Osteoblast (primary cell): ENCODE results near the gene SYT6. TPM values are rescaled to one million over a fixed set of nuclear protein-coding genes. Genes with fewer than 3 reads are reported as not detected.
"Not testable (repeated sequence)": the region's sequence is repeated elsewhere in the genome, so short reads cannot be mapped to it uniquely, and the experiment has no call there.

Source experiments
- DNase-seq: peaks from one replicate; pipeline ENCODE4 v3.0.0; 2011; ENCODE audit warnings: low spot score, mixed read lengths; ENCODE audit not compliant: insufficient read length; ENCODE audit errors: missing footprints
- H2AFZ ChIP-seq: 2 replicates; pipeline ENCODE4 v1.6.0; 2011; ENCODE audit warnings: mild to moderate bottlenecking, low read length
- H3K27ac ChIP-seq: 2 replicates; pipeline ENCODE4 v1.5.1; 2011; ENCODE audit warnings: mild to moderate bottlenecking, low read depth, low read length, moderate library complexity
- H3K27me3 ChIP-seq: 2 replicates; pipeline ENCODE4 v1.6.0; 2012; ENCODE audit warnings: mild to moderate bottlenecking, control low read depth, inconsistent platforms, low read length, moderate library complexity; ENCODE audit not compliant: insufficient read depth
- H3K36me3 ChIP-seq: 2 replicates; pipeline ENCODE4 v1.5.1; 2011; ENCODE audit warnings: mild to moderate bottlenecking, low read length, control low read depth, moderate library complexity; ENCODE audit not compliant: insufficient read depth
- H3K4me1 ChIP-seq: 2 replicates; pipeline ENCODE4 v1.5.1; 2011; ENCODE audit warnings: mild to moderate bottlenecking, low read length, control low read depth, moderate library complexity; ENCODE audit not compliant: insufficient read depth
- H3K4me2 ChIP-seq: 2 replicates; pipeline ENCODE4 v1.6.0; 2011; ENCODE audit warnings: mild to moderate bottlenecking, low read length; ENCODE audit not compliant: insufficient read depth
- H3K4me3 ChIP-seq: fragments of 200-600 bp; sonication (generic); 3 replicates; pipeline ENCODE4 v1.5.1; 2012; ENCODE audit warnings: mild to moderate bottlenecking, low read length, inconsistent platforms; ENCODE audit not compliant: insufficient read depth
- H3K79me2 ChIP-seq: 2 replicates; pipeline ENCODE4 v1.6.0; 2012; ENCODE audit warnings: mild to moderate bottlenecking, low read length, control low read depth, inconsistent platforms; ENCODE audit not compliant: insufficient read depth
- H3K9me3 ChIP-seq: 2 replicates; pipeline ENCODE4 v1.5.1; 2011; ENCODE audit warnings: low read depth, low read length, control low read depth
- H4K20me1 ChIP-seq: 2 replicates; pipeline ENCODE4 v1.6.0; 2012; ENCODE audit warnings: mild to moderate bottlenecking, low read length, control low read depth; ENCODE audit not compliant: insufficient read depth
- total RNA-seq: library from RNA; depleted of rRNA; stranded (reverse); fragments of >200 nt; gene quantifications from 2 replicates; pipeline ENCODE4 v1.2.3, GENCODE V29; 2012
- TF ChIP-seq, protein P1 (sequence below): IDR thresholded peaks from 2 replicates; pipeline ENCODE4 v1.5.1; 2011; ENCODE audit warnings: mild to moderate bottlenecking, low read depth, low read length, moderate library complexity; ENCODE audit errors: extremely low read depth

SYT6 gene
- total RNA-seq, 1 donor: 0.36 TPM

- DNase-seq: no peak
- H3K79me2 ChIP-seq: no peaks in the 10 kb centered on the region
- no peak overlapping the region for H3K27ac ChIP-seq
- H3K27me3 ChIP-seq: peaks cover 14% of the 10 kb centered on the region
- H3K4me2 ChIP-seq: no peak overlapping the region
- no peak overlapping the region for H2AFZ ChIP-seq
- no peak overlapping the region for H3K4me3 ChIP-seq
- TF ChIP-seq, protein P1, sequence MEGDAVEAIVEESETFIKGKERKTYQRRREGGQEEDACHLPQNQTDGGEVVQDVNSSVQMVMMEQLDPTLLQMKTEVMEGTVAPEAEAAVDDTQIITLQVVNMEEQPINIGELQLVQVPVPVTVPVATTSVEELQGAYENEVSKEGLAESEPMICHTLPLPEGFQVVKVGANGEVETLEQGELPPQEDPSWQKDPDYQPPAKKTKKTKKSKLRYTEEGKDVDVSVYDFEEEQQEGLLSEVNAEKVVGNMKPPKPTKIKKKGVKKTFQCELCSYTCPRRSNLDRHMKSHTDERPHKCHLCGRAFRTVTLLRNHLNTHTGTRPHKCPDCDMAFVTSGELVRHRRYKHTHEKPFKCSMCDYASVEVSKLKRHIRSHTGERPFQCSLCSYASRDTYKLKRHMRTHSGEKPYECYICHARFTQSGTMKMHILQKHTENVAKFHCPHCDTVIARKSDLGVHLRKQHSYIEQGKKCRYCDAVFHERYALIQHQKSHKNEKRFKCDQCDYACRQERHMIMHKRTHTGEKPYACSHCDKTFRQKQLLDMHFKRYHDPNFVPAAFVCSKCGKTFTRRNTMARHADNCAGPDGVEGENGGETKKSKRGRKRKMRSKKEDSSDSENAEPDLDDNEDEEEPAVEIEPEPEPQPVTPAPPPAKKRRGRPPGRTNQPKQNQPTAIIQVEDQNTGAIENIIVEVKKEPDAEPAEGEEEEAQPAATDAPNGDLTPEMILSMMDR: no peak
- H3K9me3 ChIP-seq: peaks cover 7% of the 10 kb centered on the region
- H3K36me3 ChIP-seq: no peaks in the 10 kb centered on the region
- H3K4me1 ChIP-seq: no peaks in the 10 kb centered on the region
- H4K20me1 ChIP-seq: no peaks in the 10 kb centered on the region
Measured at GRCh38 chr1:114076308-114076707, 77.4 kb downstream of the SYT6 start.

DNA sequence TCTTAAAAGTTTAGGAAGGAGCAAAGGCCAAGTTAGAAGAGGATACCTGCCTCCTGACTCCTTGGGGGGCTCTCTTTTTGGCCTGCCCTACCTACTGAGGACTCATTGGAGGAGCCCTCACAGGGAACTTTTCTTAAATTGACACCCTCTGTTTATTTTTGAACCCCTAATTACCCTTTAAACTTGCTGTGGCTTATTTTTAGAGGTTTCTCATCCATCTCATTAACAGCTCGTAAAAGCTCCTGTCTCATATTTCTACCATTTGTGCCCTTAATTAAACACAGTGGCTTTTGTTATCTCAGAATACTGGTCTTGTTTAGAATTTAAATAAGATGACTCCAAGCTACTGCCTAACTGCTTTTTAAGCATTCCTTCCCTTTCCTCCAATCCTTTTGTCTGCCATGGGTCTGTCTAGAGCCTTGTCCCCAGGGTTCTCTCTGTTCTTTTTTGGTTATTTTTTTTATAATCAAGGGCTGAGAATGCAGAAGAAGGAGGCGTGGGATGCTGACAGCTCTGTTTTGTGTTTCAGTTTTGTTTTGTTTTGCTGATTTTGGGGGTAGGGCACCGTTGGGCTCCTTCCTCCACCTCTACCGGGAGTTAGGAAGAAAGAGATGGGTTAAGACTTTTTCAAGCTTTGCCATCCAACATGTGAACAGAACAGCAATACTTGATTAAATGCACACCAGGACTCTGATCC lies 78.0 kb downstream of the SYT6 start:
- TF ChIP-seq, protein P1: no peak

GRCh38 chr1:114075105-114075504 lies 78.6 kb downstream of the SYT6 start:
- Histone ChIP-seq H3K36me3 (no peaks in the 10 kb centered on the region), H3K4me1 (no peaks in the 10 kb centered on the region), H2AFZ (no peak overlapping the region), H3K27ac (no peak overlapping the region), H3K27me3 (peaks cover 9% of the 10 kb centered on the region), H3K79me2 (no peaks in the 10 kb centered on the region), H4K20me1 (no peaks in the 10 kb centered on the region), H3K4me2 (no peak overlapping the region), H3K9me3 (peaks cover 7% of the 10 kb centered on the region), H3K4me3 (no peak overlapping the region)
- TF ChIP-seq, protein P1: no peak
- no peak for DNase-seq

More for the DNA sequence above, 78.0 kb downstream of the SYT6 start:
- no peaks in the 10 kb centered on the region for H3K4me1 ChIP-seq
- H3K4me2 ChIP-seq: no peak overlapping the region
- H3K4me3 ChIP-seq: no peak overlapping the region
- H3K9me3 ChIP-seq: peaks cover 7% of the 10 kb centered on the region
- no peak overlapping the region for H2AFZ ChIP-seq
- no peak overlapping the region for H3K27ac ChIP-seq
- H3K79me2 ChIP-seq: no peaks in the 10 kb centered on the region
- no peaks in the 10 kb centered on the region for H4K20me1 ChIP-seq
- H3K36me3 ChIP-seq: no peaks in the 10 kb centered on the region
- peak; percentile 29 for DNase-seq
- H3K27me3 ChIP-seq: peaks cover 13% of the 10 kb centered on the region

- Histone ChIP-seq H3K27me3 (peaks cover 7% of the 10 kb centered on the region), H2AFZ (no peak overlapping the region), H3K79me2 (no peaks in the 10 kb centered on the region), H3K36me3 (no peaks in the 10 kb centered on the region), H3K4me2 (no peak overlapping the region), H4K20me1 (no peaks in the 10 kb centered on the region), H3K4me1 (no peaks in the 10 kb centered on the region), H3K4me3 (no peak overlapping the region), H3K9me3 (peaks cover 7% of the 10 kb centered on the region), H3K27ac (no peak overlapping the region)
- TF ChIP-seq, protein P1: no peak
- DNase-seq: no peak
Measured at GRCh38 chr1:114072246-114072645, 81.4 kb downstream of the SYT6 start.

DNA sequence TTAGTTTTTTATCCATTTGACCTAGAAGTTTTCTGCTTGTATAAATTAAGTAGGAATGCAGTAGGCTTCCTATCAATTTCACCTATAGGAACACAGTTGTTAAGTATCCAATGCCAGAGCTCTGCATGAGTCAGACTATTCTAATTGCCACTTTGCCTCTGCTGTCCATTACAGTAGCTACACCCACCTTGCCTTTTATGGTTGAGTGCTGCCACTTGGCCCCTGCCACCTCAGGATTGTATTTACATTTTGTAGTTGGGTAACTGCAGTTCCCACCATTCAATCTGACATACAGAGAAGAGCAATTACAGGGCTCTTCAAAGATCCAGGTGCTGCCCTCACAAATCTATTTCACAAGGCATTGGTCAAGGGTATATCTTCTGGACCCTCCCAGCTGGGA lies 83.9 kb downstream of the SYT6 start:
- H3K79me2 ChIP-seq, DNase-seq, H3K9me3 ChIP-seq, H2AFZ ChIP-seq, H3K36me3 ChIP-seq, H3K4me1 ChIP-seq, H4K20me1 ChIP-seq, H3K27me3 ChIP-seq, H3K4me3 ChIP-seq, H3K4me2 ChIP-seq, H3K27ac ChIP-seq: not testable (repeated sequence)

DNA sequence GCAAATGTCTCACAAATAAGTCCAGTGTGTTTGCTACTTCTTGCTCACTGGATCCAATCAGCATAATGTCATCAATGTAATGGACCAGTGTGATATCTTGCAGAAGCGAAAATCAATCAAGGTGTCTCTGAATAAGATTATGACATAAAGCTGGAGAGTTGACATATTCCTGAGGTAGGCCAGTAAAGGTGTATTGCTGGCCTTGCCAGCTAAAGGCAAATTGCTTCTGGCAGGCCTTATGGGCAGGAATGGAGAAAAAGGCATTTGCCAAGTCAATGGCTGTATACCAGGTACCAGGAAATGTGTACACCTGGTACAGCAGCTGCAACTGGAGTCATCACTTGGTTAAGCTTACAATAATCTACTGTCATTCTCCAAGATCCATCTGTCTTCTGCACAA lies 85.0 kb downstream of the SYT6 start:
- not testable (repeated sequence) for DNase-seq, H3K4me2 ChIP-seq, H3K36me3 ChIP-seq, H4K20me1 ChIP-seq, H3K4me1 ChIP-seq, H3K4me3 ChIP-seq, H3K27me3 ChIP-seq, H3K27ac ChIP-seq, H2AFZ ChIP-seq, H3K79me2 ChIP-seq, H3K9me3 ChIP-seq
